Keratinocyte (primary cell): Measurements from ENCODE around the gene SLC44A3. TPM values are rescaled to one million over a fixed set of nuclear protein-coding genes. Genes with fewer than 3 reads are reported as not detected.

ENCODE experiments used
- DNase-seq: peaks from one replicate; pipeline ENCODE4 v3.0.0-alpha.2; 2011; ENCODE audit warnings: low read depth, missing footprints, low spot score
- FAIRE-seq: peaks from 2 replicates; lab custom pipeline; 2011; peaks lifted over from hg19 to GRCh38; lab: Jason Lieb, UNC
- H2AFZ ChIP-seq: 2 replicates; pipeline ENCODE4 v1.6.0; 2012; ENCODE audit warnings: low read length, control low read depth, inconsistent platforms; ENCODE audit not compliant: control insufficient read depth
- H3K27ac ChIP-seq: 2 replicates; pipeline ENCODE4 v1.5.1; 2011; ENCODE audit warnings: low read length; ENCODE audit not compliant: control insufficient read depth, insufficient read depth
- H3K27me3 ChIP-seq: 3 replicates; pipeline ENCODE4 v1.6.0; 2011; ENCODE audit warnings: low read length; ENCODE audit not compliant: control insufficient read depth, insufficient read depth; ENCODE audit errors: extremely low read depth
- H3K36me3 ChIP-seq, 2 experiments: 2 replicates in 1 of 2; 3 replicates in 1 of 2; pipeline ENCODE4 v1.5.1; 2011; ENCODE audit warnings: low read length in 2 of 2, mild to moderate bottlenecking in 1 of 2; ENCODE audit not compliant: control insufficient read depth in 2 of 2, insufficient read depth in 2 of 2; ENCODE audit errors: extremely low read depth in 1 of 2
- H3K4me1 ChIP-seq: 3 replicates; pipeline ENCODE4 v1.5.1; 2011; ENCODE audit warnings: low read length; ENCODE audit not compliant: control insufficient read depth, insufficient read depth; ENCODE audit errors: extremely low read depth
- H3K4me2 ChIP-seq: 3 replicates; pipeline ENCODE4 v1.6.0; 2011; ENCODE audit warnings: low read depth, low read length; ENCODE audit not compliant: control insufficient read depth, insufficient read depth; ENCODE audit errors: extremely low read depth
- H3K4me3 ChIP-seq, 3 experiments: fragments of 200-600 bp in 1 of 3; sonication (generic) in 1 of 3; 2 replicates in 2 of 3; 3 replicates in 1 of 3; pipeline ENCODE4 v1.5.1; 2011 to 2016; ENCODE audit warnings: low read length in 3 of 3, mild to moderate bottlenecking in 3 of 3, control low read depth in 2 of 3, inconsistent platforms in 1 of 3, low read depth in 1 of 3, mixed read lengths in 1 of 3, mixed run types in 1 of 3, moderate library complexity in 1 of 3; ENCODE audit not compliant: control insufficient read depth in 2 of 3, insufficient read depth in 2 of 3; ENCODE audit errors: extremely low read depth in 1 of 3
- H3K79me2 ChIP-seq: 2 replicates; pipeline ENCODE4 v1.6.0; 2012; ENCODE audit warnings: low read length; ENCODE audit not compliant: control insufficient read depth, insufficient read depth
- H3K9ac ChIP-seq: 3 replicates; pipeline ENCODE4 v1.6.0; 2011; ENCODE audit warnings: low read length; ENCODE audit not compliant: control insufficient read depth, insufficient read depth; ENCODE audit errors: extremely low read depth
- H3K9me1 ChIP-seq: 3 replicates; pipeline ENCODE4 v1.6.0; 2011; ENCODE audit warnings: low read length; ENCODE audit not compliant: control insufficient read depth, insufficient read depth; ENCODE audit errors: extremely low read depth
- H3K9me3 ChIP-seq: 2 replicates; pipeline ENCODE4 v1.5.1; 2012; ENCODE audit warnings: low read depth, low read length; ENCODE audit not compliant: control insufficient read depth
- H4K20me1 ChIP-seq: 3 replicates; pipeline ENCODE4 v1.6.0; 2011; ENCODE audit warnings: low read length; ENCODE audit not compliant: control insufficient read depth, insufficient read depth; ENCODE audit errors: extremely low read depth
- CTCF ChIP-seq, 3 experiments: IDR thresholded peaks in 1 of 3; conservative IDR thresholded peaks in 1 of 3; optimal IDR thresholded peaks in 1 of 3; 2 replicates in 2 of 3; 3 replicates in 1 of 3; pipeline versions ENCODE3 to v1.5.1; 2011; ENCODE audit warnings: low read length in 3 of 3, mild to moderate bottlenecking in 3 of 3, moderate library complexity in 2 of 3, control low read depth in 1 of 3, inconsistent platforms in 1 of 3; ENCODE audit not compliant: insufficient read depth in 2 of 3; ENCODE audit errors: extremely low read depth in 1 of 3
- EZH2 ChIP-seq: IDR thresholded peaks from one replicate; pipeline ENCODE4 v1.6.1; 2012; ENCODE audit warnings: inconsistent platforms, mild to moderate bottlenecking, low read length, moderate library complexity
- dilution Hi-C: fragments of 300-500 bp; cut with MboI; formaldehyde crosslinking; loops from one replicate; pipeline ENCODE4 v1.7.0; 2020; ENCODE audit warnings: low sequenced_read_pairs; ENCODE audit not compliant: extremely low pct_ligation_motif_present
- polyA plus RNA-seq, 5 experiments: library from polyadenylated mRNA; depleted of rRNA in 3 of 5; stranded (reverse) in 3 of 5; stranded (forward) in 1 of 5; unstranded in 1 of 5; fragments of >200 nt; gene quantifications; 1 replicate in 1 of 5; 2 replicates in 3 of 5; 3 replicates in 1 of 5; pipeline versions ENCODE4 v1.2.1 to v1.2.3, GENCODE V29; 2011 to 2012; ENCODE audit warnings: missing spikeins in 2 of 5, low read depth in 1 of 5, low replicate concordance in 1 of 5

SLC44A3 gene
- polyA plus RNA-seq, 1 donor (not counting 4 experiments of a cell fraction or from before 2014, with no cell fraction given) = 7.3 TPM

GRCh38 chr1:94784190-94784515, 36.0 kb upstream of the SLC44A3 start:
- FAIRE-seq (no peak), DNase-seq (no peak)
- H3K9ac ChIP-seq = no peak overlapping the region
- H3K4me2 ChIP-seq = no peak overlapping the region
- dilution Hi-C loops = no loop called here
- TF ChIP-seq CTCF (optimal IDR thresholded peaks at IDR 0.05 in 1 of 3, IDR thresholded peaks at IDR 0.05 in 1 of 3, conservative IDR thresholded peaks at IDR 0.05 in 1 of 3; ENCODE audit: extremely low read depth in 1 of 3, insufficient read depth in 2 of 3, low read length in 3 of 3) (no peak), EZH2 (no peak)
- H4K20me1 ChIP-seq = no peaks in the 10 kb centered on the region
- no peak overlapping the region for H3K27ac ChIP-seq
- no peak overlapping the region for H3K4me3 ChIP-seq
- H3K4me1 ChIP-seq = peaks cover 6% of the 10 kb centered on the region
- no peaks in the 10 kb centered on the region for H3K9me3 ChIP-seq
- no peaks in the 10 kb centered on the region for H3K36me3 ChIP-seq
- no peaks in the 10 kb centered on the region for H3K9me1 ChIP-seq
- no peak overlapping the region for H2AFZ ChIP-seq
- no peaks in the 10 kb centered on the region for H3K79me2 ChIP-seq
- H3K27me3 ChIP-seq = no peaks in the 10 kb centered on the region

- H3K9ac ChIP-seq = no peak overlapping the region
- DNase-seq (no peak), FAIRE-seq (no peak)
- H3K27me3 ChIP-seq = no peaks in the 10 kb centered on the region
- H3K9me3 ChIP-seq = no peaks in the 10 kb centered on the region
- TF ChIP-seq EZH2 = no peak
- TF ChIP-seq CTCF (optimal IDR thresholded peaks at IDR 0.05 in 1 of 3, IDR thresholded peaks at IDR 0.05 in 1 of 3, conservative IDR thresholded peaks at IDR 0.05 in 1 of 3; ENCODE audit: extremely low read depth in 1 of 3, insufficient read depth in 2 of 3, low read length in 3 of 3) = no peak
- peaks cover 13% of the 10 kb centered on the region for H3K4me1 ChIP-seq
- H3K27ac ChIP-seq = no peak overlapping the region
- no peaks in the 10 kb centered on the region for H3K9me1 ChIP-seq
- H3K79me2 ChIP-seq = no peaks in the 10 kb centered on the region
- H4K20me1 ChIP-seq = no peaks in the 10 kb centered on the region
- dilution Hi-C loops = no loop called here
- H3K36me3 ChIP-seq = no peaks in the 10 kb centered on the region
- H2AFZ ChIP-seq = no peak overlapping the region
- no peak overlapping the region for H3K4me2 ChIP-seq
- H3K4me3 ChIP-seq = no peak overlapping the region
These were observed 32.5 kb upstream of the SLC44A3 start for GRCh38 chr1:94787691-94788090.
